DMS79 treated with DMSO at 0.1 percent for 48 hours (cell line): Measurements from ENCODE around the gene PCK1.

ENCODE experiments used
- DNase-seq: peaks from one replicate; lab custom pipeline; 2025; lab: John Stamatoyannopoulos, UW

The PCK1 gene

GRCh38 chr20:57559658-57560553 lies 1.0 kb upstream of the PCK1 start:
- no peak for DNase-seq

GRCh38 chr20:57561356-57562279 lies 708 bp downstream of the PCK1 start:
- DNase-seq = no peak

- DNase-seq = no peak
These were observed 1.9 kb downstream of the PCK1 start for GRCh38 chr20:57562541-57563465.

- no peak for DNase-seq
These were observed 2.6 kb downstream of the PCK1 start for GRCh38 chr20:57563522-57563921.

- DNase-seq = no peak
These were observed 3.4 kb downstream of the PCK1 start for GRCh38 chr20:57564180-57564802.

GRCh38 chr20:57564951-57565642 lies 4.2 kb downstream of the PCK1 start:
- DNase-seq = no peak

- DNase-seq = no peak
These were observed 5.5 kb downstream of the PCK1 start for GRCh38 chr20:57566399-57566798.

GRCh38 chr20:57566803-57567459 lies 6.0 kb downstream of the PCK1 start:
- DNase-seq = no peak

- no peak for DNase-seq
These were observed 6.7 kb downstream of the PCK1 start for GRCh38 chr20:57567471-57568079.

GRCh38 chr20:57568088-57568896 lies 7.4 kb downstream of the PCK1 start:
- no peak for DNase-seq

GRCh38 chr20:57568960-57569359 lies 8.1 kb downstream of the PCK1 start:
- no peak for DNase-seq

GRCh38 chr20:57570145-57570850 lies 9.4 kb downstream of the PCK1 start:
- no peak for DNase-seq

GRCh38 chr20:57570920-57571319 lies 10.0 kb downstream of the PCK1 start:
- no peak for DNase-seq

- DNase-seq = no peak
These were observed 11.0 kb downstream of the PCK1 start for GRCh38 chr20:57571782-57572416.

- DNase-seq = no peak
These were observed 12.3 kb downstream of the PCK1 start for GRCh38 chr20:57573242-57573641.

GRCh38 chr20:57573894-57574293 lies 13.0 kb downstream of the PCK1 start:
- no peak for DNase-seq

- no peak for DNase-seq
These were observed 14.0 kb downstream of the PCK1 start for GRCh38 chr20:57574954-57575353.

- no peak for DNase-seq
These were observed 15.1 kb downstream of the PCK1 start for GRCh38 chr20:57576002-57576401.
